Smooth muscle cell (in vitro differentiated cells): ENCODE data around the gene VILL. TPM values are rescaled to one million over a fixed set of nuclear protein-coding genes. Genes with fewer than 3 reads are reported as not detected.

ENCODE experiments used
- DNase-seq: peaks from one replicate; lab custom pipeline; 2025; ENCODE audit not compliant: unreplicated experiment; lab: John Stamatoyannopoulos, UW
- H2AFZ ChIP-seq: fragments of 200-600 bp; sonication (generic); 2 replicates; pipeline ENCODE4 v1.6.0; 2016; ENCODE audit warnings: antibody characterized with exemption, low read depth, mild to moderate bottlenecking
- H3F3A ChIP-seq: fragments of 200-600 bp; sonication (generic); 2 replicates; pipeline ENCODE4 v1.6.0; 2017; ENCODE audit warnings: antibody characterized with exemption, low read depth
- H3K27ac ChIP-seq: fragments of 200-600 bp; sonication (generic); 2 replicates; pipeline ENCODE4 v1.5.1; 2016; ENCODE audit warnings: low read depth, mild to moderate bottlenecking
- H3K27me3 ChIP-seq: fragments of 200-600 bp; sonication (generic); 2 replicates; pipeline ENCODE4 v1.6.1; 2016; ENCODE audit warnings: low read depth, mild to moderate bottlenecking
- H3K36me3 ChIP-seq: fragments of 200-600 bp; sonication (generic); 2 replicates; pipeline ENCODE4 v1.5.1; 2016; ENCODE audit warnings: low read depth
- H3K4me1 ChIP-seq: fragments of 200-600 bp; sonication (generic); 2 replicates; pipeline ENCODE4 v1.5.1; 2016; ENCODE audit warnings: low read depth
- H3K4me2 ChIP-seq: fragments of 200-600 bp; sonication (generic); 2 replicates; pipeline ENCODE4 v1.6.0; 2016; ENCODE audit warnings: mild to moderate bottlenecking
- H3K4me3 ChIP-seq: fragments of 200-600 bp; sonication (generic); 2 replicates; pipeline ENCODE4 v1.5.1; 2016; ENCODE audit warnings: mild to moderate bottlenecking
- H3K79me2 ChIP-seq: fragments of 200-600 bp; sonication (generic); 2 replicates; pipeline ENCODE4 v1.6.0; 2016; ENCODE audit warnings: low read depth, mild to moderate bottlenecking
- H3K9ac ChIP-seq: fragments of 200-600 bp; sonication (generic); 2 replicates; pipeline ENCODE4 v1.6.0; 2016; ENCODE audit warnings: low read depth
- H3K9me3 ChIP-seq: fragments of 200-600 bp; sonication (generic); replicated peaks from 2 replicates; pipeline ENCODE4 v1.5.1; 2016; ENCODE audit warnings: low read depth
- H4K20me1 ChIP-seq: fragments of 200-600 bp; sonication (generic); 2 replicates; pipeline ENCODE4 v1.6.0; 2016; ENCODE audit warnings: low read depth
- WGBS: methylation state at CpG from one replicate; pipeline ENCODE4 v1.1.7; 2016; ENCODE audit warnings: low lambda C conversion rate; 5-methylcytosine and 5-hydroxymethylcytosine counted together
- polyA plus RNA-seq: library from polyadenylated mRNA; unstranded; fragments of >200 nt; fragmentation: Nextera tagmentation; extraction: Ambion mirVana; gene quantifications from 2 replicates; pipeline ENCODE4 v1.2.1, GENCODE V29; 2016
- total RNA-seq: library from RNA; depleted of rRNA; stranded (reverse); fragments of >200 nt; gene quantifications from 2 replicates; pipeline ENCODE4 v1.2.3, GENCODE V29; 2014
- TF ChIP-seq, protein P1 (sequence below): fragments of 200-600 bp; sonication (generic); IDR thresholded peaks from 2 replicates; pipeline ENCODE4 v1.5.1; 2017; ENCODE audit warnings: borderline replicate concordance, mild to moderate bottlenecking, antibody characterized with exemption; ENCODE audit not compliant: insufficient read depth, poor library complexity, severe bottlenecking

VILL gene
- total and polyA plus RNA-seq, 2 experiments from 2014 or later = 2.3 to 3.4 TPM

DNA sequence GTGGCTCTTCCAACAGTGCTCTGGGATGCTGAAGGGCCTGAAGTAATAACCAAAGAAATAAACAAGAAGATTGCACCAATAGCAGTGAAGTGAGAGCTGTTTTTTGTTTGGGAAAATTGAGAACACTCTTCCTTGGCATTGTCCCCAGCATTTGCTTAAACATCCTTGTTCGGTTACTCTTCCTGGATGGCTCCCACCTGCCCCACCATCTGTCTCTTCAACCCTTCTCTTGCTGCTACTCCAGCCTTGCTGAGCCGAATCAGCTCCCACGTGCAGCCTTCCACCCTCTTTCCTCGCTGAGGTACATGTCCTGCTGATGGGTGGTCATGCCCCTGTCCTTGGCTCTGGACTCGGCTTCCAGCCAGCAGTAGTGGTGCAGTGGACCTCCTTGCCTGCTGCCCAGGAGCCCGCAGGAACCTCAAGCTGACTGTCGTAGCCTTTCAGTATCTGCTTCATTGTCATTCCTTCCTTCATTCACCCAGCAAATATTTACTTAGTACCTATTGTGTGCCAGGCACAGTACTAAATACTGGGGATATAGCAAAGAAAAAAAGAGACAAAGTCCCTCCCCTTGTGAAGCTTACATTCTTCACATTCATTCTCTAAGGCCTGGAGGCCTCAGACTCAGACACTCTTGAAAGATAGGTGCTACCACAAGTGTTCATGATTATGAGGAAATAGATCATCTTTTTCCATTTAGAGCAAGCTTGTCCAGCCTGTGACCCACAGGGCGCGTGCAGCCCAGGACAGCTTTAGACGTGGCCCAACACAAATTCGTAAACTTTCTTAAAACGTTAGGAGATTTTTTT lies 17.1 kb upstream of the VILL start:
- H3K9me3 ChIP-seq = no peaks in the 10 kb centered on the region
- no peak for DNase-seq
- H3K79me2 ChIP-seq = no peaks in the 10 kb centered on the region
- 93% methylated on average over 12 of the region's 12 CpGs for WGBS
- no peak overlapping the region for H3K4me2 ChIP-seq
- no peaks in the 10 kb centered on the region for H4K20me1 ChIP-seq
- no peak overlapping the region for H3K9ac ChIP-seq
- H3K4me3 ChIP-seq = no peak overlapping the region
- H3K27ac ChIP-seq = no peak overlapping the region
- H3K4me1 ChIP-seq = no peaks in the 10 kb centered on the region
- H2AFZ ChIP-seq = no peak overlapping the region
- no peaks in the 10 kb centered on the region for H3K36me3 ChIP-seq
- no peaks in the 10 kb centered on the region for H3K27me3 ChIP-seq
- no peaks in the 10 kb centered on the region for H3F3A ChIP-seq
- TF ChIP-seq, protein P1, sequence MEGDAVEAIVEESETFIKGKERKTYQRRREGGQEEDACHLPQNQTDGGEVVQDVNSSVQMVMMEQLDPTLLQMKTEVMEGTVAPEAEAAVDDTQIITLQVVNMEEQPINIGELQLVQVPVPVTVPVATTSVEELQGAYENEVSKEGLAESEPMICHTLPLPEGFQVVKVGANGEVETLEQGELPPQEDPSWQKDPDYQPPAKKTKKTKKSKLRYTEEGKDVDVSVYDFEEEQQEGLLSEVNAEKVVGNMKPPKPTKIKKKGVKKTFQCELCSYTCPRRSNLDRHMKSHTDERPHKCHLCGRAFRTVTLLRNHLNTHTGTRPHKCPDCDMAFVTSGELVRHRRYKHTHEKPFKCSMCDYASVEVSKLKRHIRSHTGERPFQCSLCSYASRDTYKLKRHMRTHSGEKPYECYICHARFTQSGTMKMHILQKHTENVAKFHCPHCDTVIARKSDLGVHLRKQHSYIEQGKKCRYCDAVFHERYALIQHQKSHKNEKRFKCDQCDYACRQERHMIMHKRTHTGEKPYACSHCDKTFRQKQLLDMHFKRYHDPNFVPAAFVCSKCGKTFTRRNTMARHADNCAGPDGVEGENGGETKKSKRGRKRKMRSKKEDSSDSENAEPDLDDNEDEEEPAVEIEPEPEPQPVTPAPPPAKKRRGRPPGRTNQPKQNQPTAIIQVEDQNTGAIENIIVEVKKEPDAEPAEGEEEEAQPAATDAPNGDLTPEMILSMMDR = no peak

DNA sequence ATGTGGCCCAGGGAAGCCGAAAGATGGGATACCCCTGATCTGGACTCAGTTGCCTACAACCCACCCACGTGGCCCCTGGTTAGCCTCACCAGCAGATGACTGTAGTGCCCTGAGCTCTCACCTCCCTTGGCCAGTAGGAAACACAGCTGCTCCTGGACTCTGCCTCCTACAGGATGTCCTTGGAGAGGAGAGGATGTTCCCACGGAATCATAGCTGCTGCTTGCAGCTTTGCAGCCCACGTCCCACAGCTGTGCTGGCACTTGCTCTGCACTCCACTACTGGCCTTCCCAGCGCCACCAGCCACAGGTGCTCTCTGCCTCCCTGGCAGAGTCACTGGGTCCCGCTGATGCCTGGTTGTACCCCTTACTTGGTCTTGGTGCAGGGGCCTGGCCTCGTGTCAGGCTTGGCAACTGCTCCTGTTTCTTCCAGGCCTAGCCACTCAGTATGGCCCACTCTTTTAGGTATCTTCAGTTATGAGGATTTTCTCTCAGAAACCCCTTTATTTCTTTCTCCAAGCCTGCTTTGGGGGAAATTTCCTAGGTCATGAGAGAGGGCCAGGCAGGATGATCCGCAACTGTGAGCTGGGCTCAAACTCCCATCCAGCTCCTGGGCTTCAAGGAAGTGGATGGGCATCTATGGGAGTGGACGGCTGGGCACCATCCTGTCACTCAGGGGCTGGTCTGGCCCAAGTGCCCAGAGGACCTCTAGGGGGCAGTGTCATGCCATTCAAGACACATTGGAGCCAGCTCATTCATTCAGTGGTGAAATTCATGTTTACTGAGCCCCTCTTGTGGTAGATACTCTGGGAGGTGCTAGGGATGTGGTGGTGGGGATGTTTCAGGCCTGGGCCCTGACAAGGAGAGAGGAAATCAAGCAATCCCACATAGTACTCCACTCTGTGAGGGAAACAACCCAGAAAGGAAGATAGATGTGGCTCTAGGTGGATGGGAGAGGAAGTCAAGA lies 16.2 kb upstream of the VILL start:
- Histone ChIP-seq H3K9ac (no peak overlapping the region), H3K36me3 (no peaks in the 10 kb centered on the region), H3K9me3 (no peaks in the 10 kb centered on the region), H3K4me2 (no peak overlapping the region), H3K4me1 (no peaks in the 10 kb centered on the region), H3K79me2 (no peaks in the 10 kb centered on the region), H2AFZ (no peak overlapping the region), H4K20me1 (no peaks in the 10 kb centered on the region), H3K27ac (no peak overlapping the region), H3K4me3 (no peak overlapping the region), H3F3A (no peaks in the 10 kb centered on the region), H3K27me3 (no peaks in the 10 kb centered on the region)
- TF ChIP-seq, protein P1 = peak; percentile 65
- DNase-seq = no peak
- WGBS = 84% methylated on average over 9 of the region's 9 CpGs

DNA sequence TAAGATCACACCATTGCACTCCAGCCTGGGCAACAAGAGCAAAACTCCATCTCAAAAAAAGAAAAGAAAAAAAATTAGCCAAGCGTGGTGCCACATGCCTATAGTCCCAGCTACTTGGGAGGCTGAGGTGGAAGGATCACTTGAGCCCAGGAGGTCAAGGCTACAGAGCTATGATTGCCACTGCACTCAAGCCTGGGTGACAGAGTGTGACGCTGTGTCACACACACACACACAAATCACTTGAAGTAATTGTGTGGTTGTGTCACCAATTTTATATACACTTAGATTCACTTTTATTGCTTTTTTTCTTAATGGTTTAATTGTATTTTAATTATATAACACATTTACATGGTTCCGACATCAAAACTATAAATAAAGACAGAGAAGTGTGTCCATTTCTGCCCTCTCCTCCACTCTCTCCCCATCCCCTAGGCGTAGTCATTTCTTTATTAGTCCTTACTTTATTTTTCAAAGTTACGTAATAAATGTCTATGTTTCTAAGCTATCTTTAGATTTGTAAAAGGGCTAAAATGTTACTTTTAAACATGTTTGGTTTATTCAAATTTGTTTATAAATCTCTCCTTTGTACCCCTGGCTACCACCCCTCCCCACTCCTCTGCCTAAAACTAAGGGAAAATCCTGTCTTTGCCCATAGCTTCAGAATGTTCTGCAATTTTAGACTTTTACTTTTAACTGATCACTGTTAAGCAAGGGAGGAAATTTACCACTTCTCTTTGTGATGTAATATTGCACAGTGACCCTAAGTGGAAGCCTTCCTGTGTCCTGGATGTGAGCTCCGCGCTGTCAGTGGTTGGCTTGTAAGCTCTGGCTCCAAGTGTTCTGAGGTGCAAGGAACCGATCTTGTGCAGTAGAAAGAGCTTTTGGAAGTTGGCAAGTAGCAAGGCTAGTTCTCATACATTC lies 10.8 kb upstream of the VILL start:
- H3K9me3 ChIP-seq = no peaks in the 10 kb centered on the region
- H2AFZ ChIP-seq = no peak overlapping the region
- H3K27ac ChIP-seq = no peak overlapping the region
- no peaks in the 10 kb centered on the region for H3K27me3 ChIP-seq
- H3F3A ChIP-seq = no peaks in the 10 kb centered on the region
- H3K4me2 ChIP-seq = no peak overlapping the region
- no peaks in the 10 kb centered on the region for H3K36me3 ChIP-seq
- H3K4me1 ChIP-seq = no peaks in the 10 kb centered on the region
- DNase-seq = no peak
- H3K79me2 ChIP-seq = no peaks in the 10 kb centered on the region
- H3K9ac ChIP-seq = no peak overlapping the region
- no peaks in the 10 kb centered on the region for H4K20me1 ChIP-seq
- WGBS = 94% methylated on average over 8 of the region's 8 CpGs
- TF ChIP-seq, protein P1 = no peak
- no peak overlapping the region for H3K4me3 ChIP-seq
